Tibial nerve (tissue), 4 donors: Measurements from ENCODE around the gene URI1.

Experiments
- EP300 ChIP-seq, 2 donors: sonication (generic); formaldehyde crosslinking; IDR thresholded peaks; one replicate each; pipeline ENCODE4 v1.6.1; 2017; ENCODE audit warnings: antibody characterized with exemption in 2 of 2, mild to moderate bottlenecking in 1 of 2
- POLR2A ChIP-seq, 2 donors: fragments of 450-650 bp; IDR thresholded peaks; one replicate each; pipeline ENCODE4 v1.6.1; 2017; ENCODE audit warnings: antibody characterized with exemption in 2 of 2, mild to moderate bottlenecking in 2 of 2, moderate library complexity in 2 of 2
- TF ChIP-seq, protein P1 (sequence below), 5 experiments: fragments of 200-600 bp in 3 of 5; fragments of 450-650 bp in 2 of 5; sonication (generic) in 3 of 5; IDR thresholded peaks; one replicate each; pipeline ENCODE4 v1.5.1; 2016 to 2019; ENCODE audit warnings: antibody characterized with exemption in 5 of 5, mild to moderate bottlenecking in 3 of 5, moderate library complexity in 2 of 5

- TF ChIP-seq, protein P1, sequence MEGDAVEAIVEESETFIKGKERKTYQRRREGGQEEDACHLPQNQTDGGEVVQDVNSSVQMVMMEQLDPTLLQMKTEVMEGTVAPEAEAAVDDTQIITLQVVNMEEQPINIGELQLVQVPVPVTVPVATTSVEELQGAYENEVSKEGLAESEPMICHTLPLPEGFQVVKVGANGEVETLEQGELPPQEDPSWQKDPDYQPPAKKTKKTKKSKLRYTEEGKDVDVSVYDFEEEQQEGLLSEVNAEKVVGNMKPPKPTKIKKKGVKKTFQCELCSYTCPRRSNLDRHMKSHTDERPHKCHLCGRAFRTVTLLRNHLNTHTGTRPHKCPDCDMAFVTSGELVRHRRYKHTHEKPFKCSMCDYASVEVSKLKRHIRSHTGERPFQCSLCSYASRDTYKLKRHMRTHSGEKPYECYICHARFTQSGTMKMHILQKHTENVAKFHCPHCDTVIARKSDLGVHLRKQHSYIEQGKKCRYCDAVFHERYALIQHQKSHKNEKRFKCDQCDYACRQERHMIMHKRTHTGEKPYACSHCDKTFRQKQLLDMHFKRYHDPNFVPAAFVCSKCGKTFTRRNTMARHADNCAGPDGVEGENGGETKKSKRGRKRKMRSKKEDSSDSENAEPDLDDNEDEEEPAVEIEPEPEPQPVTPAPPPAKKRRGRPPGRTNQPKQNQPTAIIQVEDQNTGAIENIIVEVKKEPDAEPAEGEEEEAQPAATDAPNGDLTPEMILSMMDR (IDR thresholded peaks at IDR 0.05) = no peak
- TF ChIP-seq EP300 (IDR thresholded peaks at IDR 0.05) = no peak
- TF ChIP-seq POLR2A (IDR thresholded peaks at IDR 0.05) = no peak
Measured at GRCh38 chr19:29966588-29967249, 24.7 kb downstream of the URI1 start.
